Left ventricle myocardium inferior (tissue), 1 donor: ENCODE data around the gene PLA2G4B. TPM values are rescaled to one million over a fixed set of nuclear protein-coding genes. Genes with fewer than 3 reads are reported as not detected.
A peak's percentile ranks its signal among the peaks of the same experiment; 100 is the strongest.

Experiments used
- DNase-seq: peaks from one replicate; pipeline ENCODE4 v3.0.0-alpha.2; 2020
- H3K27ac ChIP-seq: fragments of 200-600 bp; replicated peaks from 2 replicates; pipeline ENCODE4 v1.8.0; 2021
- H3K27me3 ChIP-seq: fragments of 200-600 bp; 2 replicates; pipeline ENCODE4 v1.8.0; 2021; ENCODE audit warnings: low read depth
- H3K36me3 ChIP-seq: fragments of 200-600 bp; 2 replicates; pipeline ENCODE4 v1.8.0; 2021
- H3K4me1 ChIP-seq: fragments of 200-600 bp; 2 replicates; pipeline ENCODE4 v1.8.0; 2021
- H3K4me3 ChIP-seq: fragments of 200-600 bp; 2 replicates; pipeline ENCODE4 v1.8.0; 2021; ENCODE audit warnings: mild to moderate bottlenecking, moderate library complexity
- H3K9me3 ChIP-seq: fragments of 200-600 bp; replicated peaks from 2 replicates; pipeline ENCODE4 v1.8.0; 2021
- intact Hi-C: fragments of 100-400 bp; cut with micrococcal nuclease; formaldehyde crosslinking; loops from one replicate; pipeline ENCODE4 v1.11.0; 2022
- microRNA-seq: library from miRNA; unstranded; fragments of <30 nt; microRNA quantifications from one replicate; pipeline ENCODE4 v1.2.0, GENCODE V29; 2020
- total RNA-seq: library from RNA; stranded (reverse); fragmentation: NEBNext Ultra II Directional; extraction: Animal tissue kit (Norgen Biotek cat#: 25700); gene quantifications from one replicate; pipeline ENCODE4 v1.2.1, GENCODE V29; 2021
- TF ChIP-seq, protein P1 (sequence below): fragments of 200-600 bp; IDR thresholded peaks from 2 replicates; pipeline ENCODE4 v1.8.0; 2021; ENCODE audit warnings: antibody characterized with exemption, mild to moderate bottlenecking, borderline replicate concordance
- donor health status: DM: no; HTN: yes; CAD: no; lungs with severe emphysema.

The PLA2G4B gene
- total RNA-seq, 1 donor from 2014 or later: 3.8 TPM

DNA sequence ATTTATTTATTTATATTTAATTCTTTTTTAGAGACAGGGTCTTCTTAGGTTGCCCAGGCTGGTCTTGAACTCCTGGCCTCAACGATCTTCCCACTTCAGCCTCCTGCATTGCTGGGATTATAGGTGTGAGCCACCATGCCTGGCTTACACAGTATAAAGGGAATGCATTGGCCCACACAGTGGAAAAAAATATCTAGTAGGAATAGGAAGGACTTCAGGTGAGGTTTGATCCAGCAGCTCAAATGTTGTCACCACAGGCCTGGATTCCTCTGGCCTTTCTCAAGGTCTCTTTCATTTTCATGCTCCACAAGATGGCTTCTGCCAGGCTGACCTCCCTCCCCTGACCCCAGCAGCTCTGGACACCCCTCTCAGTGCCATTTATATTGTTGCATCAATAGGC is 57.3 kb downstream of the PLA2G4B start:
- TF ChIP-seq, protein P1, sequence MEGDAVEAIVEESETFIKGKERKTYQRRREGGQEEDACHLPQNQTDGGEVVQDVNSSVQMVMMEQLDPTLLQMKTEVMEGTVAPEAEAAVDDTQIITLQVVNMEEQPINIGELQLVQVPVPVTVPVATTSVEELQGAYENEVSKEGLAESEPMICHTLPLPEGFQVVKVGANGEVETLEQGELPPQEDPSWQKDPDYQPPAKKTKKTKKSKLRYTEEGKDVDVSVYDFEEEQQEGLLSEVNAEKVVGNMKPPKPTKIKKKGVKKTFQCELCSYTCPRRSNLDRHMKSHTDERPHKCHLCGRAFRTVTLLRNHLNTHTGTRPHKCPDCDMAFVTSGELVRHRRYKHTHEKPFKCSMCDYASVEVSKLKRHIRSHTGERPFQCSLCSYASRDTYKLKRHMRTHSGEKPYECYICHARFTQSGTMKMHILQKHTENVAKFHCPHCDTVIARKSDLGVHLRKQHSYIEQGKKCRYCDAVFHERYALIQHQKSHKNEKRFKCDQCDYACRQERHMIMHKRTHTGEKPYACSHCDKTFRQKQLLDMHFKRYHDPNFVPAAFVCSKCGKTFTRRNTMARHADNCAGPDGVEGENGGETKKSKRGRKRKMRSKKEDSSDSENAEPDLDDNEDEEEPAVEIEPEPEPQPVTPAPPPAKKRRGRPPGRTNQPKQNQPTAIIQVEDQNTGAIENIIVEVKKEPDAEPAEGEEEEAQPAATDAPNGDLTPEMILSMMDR: no peak
- peak overlapping the region; percentile 91 for H3K27ac ChIP-seq
- H3K4me3 ChIP-seq: no peak overlapping the region
- H3K36me3 ChIP-seq: peaks cover 40% of the 10 kb centered on the region
- peaks cover 56% of the 10 kb centered on the region for H3K4me1 ChIP-seq
- intact Hi-C loops: no loop called here
- H3K27me3 ChIP-seq: no peaks in the 10 kb centered on the region
- no peaks in the 10 kb centered on the region for H3K9me3 ChIP-seq
- no peak for DNase-seq

DNA sequence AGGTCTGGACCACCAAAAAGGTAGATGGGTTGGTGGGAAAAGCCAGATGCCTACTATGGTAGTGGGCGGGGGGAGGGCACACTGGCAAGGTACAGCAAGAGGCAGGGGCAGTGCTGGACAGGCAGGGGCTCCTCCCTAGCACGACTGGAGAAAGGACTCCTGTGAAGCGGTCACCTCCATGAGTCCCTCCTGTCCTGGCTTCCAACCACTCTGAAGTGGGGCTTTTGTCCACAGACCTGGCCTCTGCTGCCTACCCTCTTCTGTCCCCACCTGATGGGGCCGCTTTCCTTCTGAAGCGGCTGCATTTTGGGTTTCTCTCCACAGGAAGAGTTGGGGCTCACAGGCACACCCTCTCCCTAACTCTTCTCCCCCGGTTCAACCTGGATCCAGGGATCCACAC is 57.9 kb downstream of the PLA2G4B start:
- intact Hi-C loops: no loop called here
- Histone ChIP-seq H3K27ac (peak overlapping the region; percentile 24), H3K4me3 (no peak overlapping the region), H3K4me1 (peaks cover 56% of the 10 kb centered on the region), H3K9me3 (no peaks in the 10 kb centered on the region), H3K36me3 (peaks cover 42% of the 10 kb centered on the region), H3K27me3 (no peaks in the 10 kb centered on the region)
- no peak for DNase-seq
- TF ChIP-seq, protein P1: no peak

DNA sequence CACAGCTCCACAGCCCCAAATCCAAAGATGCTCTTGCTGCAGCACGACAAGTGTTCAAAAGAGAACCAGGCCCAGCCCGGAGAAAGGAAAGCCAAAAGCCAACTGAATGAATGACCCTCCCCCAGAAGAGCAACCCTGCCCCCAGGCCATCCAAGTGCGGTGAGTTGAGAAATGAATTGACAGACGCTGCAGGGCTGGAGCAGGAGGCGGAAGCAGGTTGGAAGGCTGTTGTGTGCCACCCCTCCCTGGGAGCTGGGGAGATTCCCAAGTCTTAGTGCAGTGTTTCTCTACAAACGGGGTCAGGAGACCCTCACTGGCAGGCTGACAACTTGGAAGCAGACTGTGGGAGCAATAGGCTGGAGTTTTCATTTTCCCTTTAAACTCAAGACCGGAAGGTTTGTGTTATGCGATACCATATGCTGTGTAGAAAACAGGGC is 58.7 kb downstream of the PLA2G4B start:
- Histone ChIP-seq H3K4me1 (peaks cover 48% of the 10 kb centered on the region), H3K27me3 (no peaks in the 10 kb centered on the region), H3K9me3 (no peaks in the 10 kb centered on the region), H3K36me3 (peaks cover 46% of the 10 kb centered on the region), H3K4me3 (no peak overlapping the region), H3K27ac (peak overlapping the region; percentile 20)
- TF ChIP-seq, protein P1: no peak
- no peak for DNase-seq
- intact Hi-C loops: no loop called here

Small RNA genes lying within 50 kb of the gene (microRNA-seq; reads per million reads assigned to microRNA genes)
- not detected for gene MIR4310

Other genes starting within 250 kb of the PLA2G4B start
- 29.6 TPM for gene MGA, start 178.4 kb upstream of the PLA2G4B start, total RNA-seq
- 13.6 TPM for gene MAPKBP1, start 64.4 kb upstream of the PLA2G4B start, total RNA-seq
- gene JMJD7, start 10.8 kb upstream of the PLA2G4B start, total RNA-seq: 12.1 TPM
- 2.7 TPM for gene SPTBN5, start 55.2 kb downstream of the PLA2G4B start, total RNA-seq
- gene EHD4, start 133.7 kb downstream of the PLA2G4B start, total RNA-seq: 46.4 TPM
- gene PLA2G4E, start 182.2 kb downstream of the PLA2G4B start, total RNA-seq: not detected